Panc1 (cell line): ENCODE results near the gene H1-8. TPM values are rescaled to one million over a fixed set of nuclear protein-coding genes. Genes with fewer than 3 reads are reported as not detected.
"Not testable (repeated sequence)": the region's sequence is repeated elsewhere in the genome, so short reads cannot be mapped to it uniquely, and the experiment has no call there.

Experiments
- ATAC-seq: fragments of 200-7000 bp; cut with Tn5 transposase; 2 replicates; pipeline ENCODE4 v1.9.1; 2020; ENCODE audit warnings: mild to moderate bottlenecking, moderate library complexity
- BruUV-seq: library from RNA; stranded (reverse); fragments of 400-500 nt; replicated peaks from 2 replicates; lab custom pipeline; 2021; lab: Mats Ljungman, UMichigan
- CTCF ChIA-PET: fragments of 300-600 bp; sonication (Branson Sonifier 250); formaldehyde crosslinking; loops from one replicate; lab custom pipeline; 2022; ENCODE audit warnings: antibody characterized with exemption; lab: Charles Lee
- POLR2A ChIA-PET: fragments of 300-600 bp; sonication (Branson Sonifier 250); formaldehyde crosslinking; loops from one replicate; lab custom pipeline; 2022; ENCODE audit warnings: antibody characterized with exemption; lab: Charles Lee
- DNase-seq: peaks from one replicate; pipeline ENCODE4 v3.0.0-alpha.2; 2010; ENCODE audit warnings: low read depth, low spot score
- H3K27ac ChIP-seq: 2 replicates; pipeline ENCODE4 v1.5.1; 2011; ENCODE audit warnings: mild to moderate bottlenecking, low read length, inconsistent platforms
- H3K27me3 ChIP-seq: fragments of 200-500 bp; sonication (Bioruptor generic); 2 replicates; pipeline ENCODE4 v1.6.0; 2014; ENCODE audit warnings: low read length, inconsistent platforms; ENCODE audit not compliant: control insufficient read depth, insufficient read depth
- H3K36me3 ChIP-seq: fragments of 200-500 bp; sonication (Bioruptor generic); 2 replicates; pipeline ENCODE4 v1.5.1; 2014; ENCODE audit warnings: inconsistent platforms, mild to moderate bottlenecking, low read length, moderate library complexity; ENCODE audit not compliant: control insufficient read depth, insufficient read depth
- H3K4me1 ChIP-seq: 2 replicates; pipeline ENCODE4 v1.5.1; 2011; ENCODE audit warnings: inconsistent platforms, mild to moderate bottlenecking, low read length, moderate library complexity; ENCODE audit not compliant: control insufficient read depth, insufficient read depth
- H3K4me3 ChIP-seq, 2 experiments: 2 replicates each; pipeline ENCODE4 v1.5.1; 2011 to 2012; ENCODE audit warnings: low read depth in 2 of 2, low read length in 2 of 2, mild to moderate bottlenecking in 2 of 2, inconsistent platforms in 1 of 2, moderate library complexity in 1 of 2
- H3K9me3 ChIP-seq: fragments of 200-500 bp; sonication (Bioruptor generic); 2 replicates; pipeline ENCODE4 v1.5.1; 2014; ENCODE audit warnings: low read depth, mild to moderate bottlenecking, inconsistent platforms, low read length, moderate library complexity; ENCODE audit not compliant: control insufficient read depth, insufficient read depth
- CTCF ChIP-seq: fragments of 450-650 bp; IDR thresholded peaks from 2 replicates; pipeline ENCODE4 v1.5.1; 2017; ENCODE audit warnings: mild to moderate bottlenecking
- POLR2AphosphoS5 ChIP-seq: IDR thresholded peaks from 2 replicates; pipeline ENCODE4 v1.6.1; 2012; ENCODE audit warnings: mild to moderate bottlenecking, low read depth, low read length, moderate library complexity
- SIN3A ChIP-seq: IDR thresholded peaks from 2 replicates; pipeline ENCODE4 v1.6.1; 2012; ENCODE audit warnings: low read depth, mild to moderate bottlenecking, low read length, moderate library complexity, borderline replicate concordance; ENCODE audit not compliant: insufficient read depth
- TCF7L2 ChIP-seq: IDR thresholded peaks from 2 replicates; pipeline ENCODE4 v1.6.1; 2011; ENCODE audit warnings: mild to moderate bottlenecking, low read depth, low read length, inconsistent platforms
- in situ Hi-C: cut with HindIII; loops from 2 replicates; pipeline ENCODE4 v1.10.0; 2016; ENCODE audit warnings: low sequenced_read_pairs, low pct_unique_long_range_greater_than_20kb
- intact Hi-C: fragments of 100-400 bp; cut with micrococcal nuclease; formaldehyde crosslinking; loops from one replicate; pipeline ENCODE4 v1.10.0; 2022; ENCODE audit not compliant: unreplicated experiment
- total RNA-seq: library from RNA; stranded (reverse); gene quantifications from one replicate; pipeline ENCODE4 v1.2.1, GENCODE V29; 2021; ENCODE audit not compliant: unreplicated experiment
- TF ChIP-seq, protein P1 (sequence below), 2 experiments: IDR thresholded peaks; 2 replicates each; pipeline ENCODE4 v1.6.1; 2011 to 2012; ENCODE audit warnings: low read depth in 2 of 2, control low read depth in 1 of 2, low read length in 1 of 2, mild to moderate bottlenecking in 1 of 2, moderate library complexity in 1 of 2; ENCODE audit not compliant: insufficient read depth in 1 of 2

H1-8 gene
- total RNA-seq, 1 experiment from 2014 or later = not detected

DNA sequence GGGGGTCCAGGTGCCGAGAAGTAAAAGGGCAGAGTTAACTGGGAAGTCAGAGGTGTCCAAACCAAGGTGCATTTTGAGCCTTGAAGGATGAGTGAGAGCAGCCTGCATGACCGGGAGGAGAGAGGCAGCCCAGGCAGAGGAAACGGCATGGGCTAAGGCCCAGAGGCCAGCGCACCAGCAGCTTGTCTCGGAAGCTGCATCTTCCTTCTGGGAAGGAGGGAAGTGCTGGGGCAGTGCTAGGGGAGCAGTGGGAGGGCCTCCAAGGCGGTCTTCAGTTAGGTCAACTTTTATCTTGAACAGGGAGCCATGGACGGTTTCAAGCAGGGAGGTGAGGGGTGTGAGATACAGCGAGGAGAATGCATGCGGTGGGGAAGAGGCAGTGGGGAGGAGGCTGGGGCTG, 1.0 kb downstream of the H1-8 start:
- ChIA-PET POLR2A (no interaction called here), CTCF (no interaction called here)
- Histone ChIP-seq H3K4me1 (no peaks in the 10 kb centered on the region), H3K9me3 (no peaks in the 10 kb centered on the region), H3K4me3 (no peak overlapping the region), H3K36me3 (no peaks in the 10 kb centered on the region), H3K27me3 (no peaks in the 10 kb centered on the region), H3K27ac (no peak overlapping the region)
- intact Hi-C loops = no loop called here
- BruUV-seq = no TSS peak
- in situ Hi-C loops = no loop called here
- DNase-seq (no peak), ATAC-seq (no peak)
- no peak for TF ChIP-seq CTCF
- TF ChIP-seq TCF7L2 = no peak
- TF ChIP-seq, protein P1, sequence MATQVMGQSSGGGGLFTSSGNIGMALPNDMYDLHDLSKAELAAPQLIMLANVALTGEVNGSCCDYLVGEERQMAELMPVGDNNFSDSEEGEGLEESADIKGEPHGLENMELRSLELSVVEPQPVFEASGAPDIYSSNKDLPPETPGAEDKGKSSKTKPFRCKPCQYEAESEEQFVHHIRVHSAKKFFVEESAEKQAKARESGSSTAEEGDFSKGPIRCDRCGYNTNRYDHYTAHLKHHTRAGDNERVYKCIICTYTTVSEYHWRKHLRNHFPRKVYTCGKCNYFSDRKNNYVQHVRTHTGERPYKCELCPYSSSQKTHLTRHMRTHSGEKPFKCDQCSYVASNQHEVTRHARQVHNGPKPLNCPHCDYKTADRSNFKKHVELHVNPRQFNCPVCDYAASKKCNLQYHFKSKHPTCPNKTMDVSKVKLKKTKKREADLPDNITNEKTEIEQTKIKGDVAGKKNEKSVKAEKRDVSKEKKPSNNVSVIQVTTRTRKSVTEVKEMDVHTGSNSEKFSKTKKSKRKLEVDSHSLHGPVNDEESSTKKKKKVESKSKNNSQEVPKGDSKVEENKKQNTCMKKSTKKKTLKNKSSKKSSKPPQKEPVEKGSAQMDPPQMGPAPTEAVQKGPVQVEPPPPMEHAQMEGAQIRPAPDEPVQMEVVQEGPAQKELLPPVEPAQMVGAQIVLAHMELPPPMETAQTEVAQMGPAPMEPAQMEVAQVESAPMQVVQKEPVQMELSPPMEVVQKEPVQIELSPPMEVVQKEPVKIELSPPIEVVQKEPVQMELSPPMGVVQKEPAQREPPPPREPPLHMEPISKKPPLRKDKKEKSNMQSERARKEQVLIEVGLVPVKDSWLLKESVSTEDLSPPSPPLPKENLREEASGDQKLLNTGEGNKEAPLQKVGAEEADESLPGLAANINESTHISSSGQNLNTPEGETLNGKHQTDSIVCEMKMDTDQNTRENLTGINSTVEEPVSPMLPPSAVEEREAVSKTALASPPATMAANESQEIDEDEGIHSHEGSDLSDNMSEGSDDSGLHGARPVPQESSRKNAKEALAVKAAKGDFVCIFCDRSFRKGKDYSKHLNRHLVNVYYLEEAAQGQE (IDR thresholded peaks at IDR 0.05; ENCODE audit: insufficient read depth in 1 of 2, low read depth in 2 of 2, low read length in 1 of 2) = no peak
- no peak for TF ChIP-seq SIN3A
- no peak for TF ChIP-seq POLR2AphosphoS5

DNA sequence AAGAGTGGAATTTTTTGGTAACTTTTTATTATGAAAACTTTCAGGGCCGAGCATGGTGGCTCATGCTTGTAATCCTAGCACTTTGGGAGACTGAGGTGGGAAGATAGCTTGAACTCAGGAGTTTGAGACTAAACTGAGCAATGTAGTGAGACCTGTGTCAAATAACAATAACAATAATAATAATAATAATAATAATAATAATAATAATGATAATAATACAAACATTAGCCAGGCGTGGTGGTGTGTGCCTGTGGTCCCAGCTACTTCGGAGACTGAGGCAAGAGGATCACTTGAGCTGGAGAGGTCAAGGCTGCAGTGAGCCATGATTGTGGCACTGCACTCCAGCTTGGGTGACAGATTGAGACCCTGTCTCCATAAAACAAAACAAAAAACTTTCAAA, 3.0 kb downstream of the H1-8 start:
- ATAC-seq, H3K27ac ChIP-seq, H3K4me1 ChIP-seq, H3K4me3 ChIP-seq, intact Hi-C loops, DNase-seq, H3K36me3 ChIP-seq, BruUV-seq, in situ Hi-C loops, H3K27me3 ChIP-seq, CTCF ChIA-PET, H3K9me3 ChIP-seq: not testable (repeated sequence)
- POLR2A ChIA-PET = interaction anchor here (0.6 kb wide), 1 partner anchor 151 kb away, joined by 9 read pairs; no protein-coding TSS in a partner anchor

GRCh38 chr3:129547241-129547640, 4.3 kb downstream of the H1-8 start:
- Histone ChIP-seq H3K27ac (no peak overlapping the region), H3K9me3 (no peaks in the 10 kb centered on the region), H3K4me3 (no peak overlapping the region), H3K36me3 (no peaks in the 10 kb centered on the region), H3K4me1 (no peaks in the 10 kb centered on the region), H3K27me3 (no peaks in the 10 kb centered on the region)
- in situ Hi-C loops = no loop called here
- ATAC-seq (no peak), DNase-seq (no peak)
- no TSS peak for BruUV-seq
- ChIA-PET POLR2A (no interaction called here), CTCF (no interaction called here)
- TF ChIP-seq POLR2AphosphoS5 (no peak), TCF7L2 (no peak)
- intact Hi-C loops = no loop called here
